Fibroblast of skin of scalp (primary cell): ENCODE data around the gene DGKZ.
A peak's percentile ranks its signal among the peaks of the same experiment; 100 is the strongest.

ENCODE experiments used
- DNase-seq: peaks from one replicate; pipeline ENCODE4 v3.0.0-alpha.2; 2013

DGKZ gene

GRCh38 chr11:46348566-46349401, 1.5 kb downstream of the DGKZ start:
- no peak for DNase-seq

DNA sequence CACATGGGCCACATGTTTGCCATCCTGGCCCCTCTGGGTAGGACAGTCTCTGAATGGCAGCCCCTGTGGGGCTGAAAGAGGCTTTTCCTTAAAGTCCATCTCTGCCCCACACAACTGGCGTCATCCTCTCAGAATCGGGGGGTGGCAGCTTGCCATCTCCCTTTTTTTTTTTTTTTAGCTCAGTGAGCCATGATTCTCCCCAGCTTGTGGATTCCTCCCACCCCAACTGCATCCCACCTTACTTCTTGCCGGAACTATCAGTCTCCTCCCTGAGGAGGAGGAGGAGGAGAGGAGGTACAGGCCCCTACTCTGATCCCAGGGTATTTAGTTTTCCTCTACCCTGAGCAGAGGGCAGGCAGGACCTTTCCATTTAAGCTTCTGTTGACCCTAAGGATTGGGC, 3.4 kb downstream of the DGKZ start:
- no peak for DNase-seq

- DNase-seq, result no peak
These were observed 3.9 kb downstream of the DGKZ start for GRCh38 chr11:46351148-46351547.

GRCh38 chr11:46351606-46352005, 4.3 kb downstream of the DGKZ start:
- no peak for DNase-seq

DNA sequence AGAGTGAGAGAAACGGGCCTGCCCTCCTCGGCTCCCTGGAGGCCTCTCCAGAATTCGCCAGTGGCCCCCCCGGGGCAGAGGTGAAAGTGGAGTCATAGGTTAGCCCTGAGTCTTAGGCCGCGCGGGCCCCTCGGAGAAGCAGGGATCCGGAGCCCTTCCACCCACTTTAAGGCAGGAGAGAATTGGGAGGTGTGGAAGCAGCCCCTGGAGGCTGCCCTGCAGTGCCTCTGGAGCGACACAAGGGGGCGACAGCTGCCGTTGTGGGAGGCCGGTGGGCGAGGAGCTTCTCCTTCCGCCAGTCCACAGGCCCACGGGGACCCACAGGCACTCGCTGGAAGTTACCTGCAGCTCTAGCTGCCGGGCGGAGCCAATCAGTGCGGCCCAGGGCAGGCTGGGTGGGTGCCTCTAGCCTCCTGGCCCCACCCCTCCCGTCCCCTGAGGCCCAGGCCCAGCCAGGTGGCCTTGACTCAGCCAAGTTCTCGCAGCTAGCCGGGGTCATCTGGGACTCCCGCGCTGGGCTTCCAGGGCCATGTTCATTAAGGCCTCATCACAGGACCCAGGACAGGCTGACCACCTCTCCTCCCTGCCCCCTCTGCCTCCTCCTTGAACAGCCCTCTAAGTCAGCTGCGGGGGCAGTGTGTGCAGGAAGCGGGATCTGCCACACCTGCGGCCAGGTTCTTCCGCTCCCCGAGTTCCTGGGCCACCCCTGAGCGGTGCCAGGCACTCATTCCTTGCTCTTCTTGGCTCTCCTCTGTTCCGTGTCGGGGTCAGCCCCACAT, 5.0 kb downstream of the DGKZ start:
- DNase-seq, result peak; percentile 38

GRCh38 chr11:46353698-46354097, 6.4 kb downstream of the DGKZ start:
- DNase-seq, result no peak

GRCh38 chr11:46356924-46357482, 9.7 kb downstream of the DGKZ start:
- DNase-seq, result peak; percentile 58

DNA sequence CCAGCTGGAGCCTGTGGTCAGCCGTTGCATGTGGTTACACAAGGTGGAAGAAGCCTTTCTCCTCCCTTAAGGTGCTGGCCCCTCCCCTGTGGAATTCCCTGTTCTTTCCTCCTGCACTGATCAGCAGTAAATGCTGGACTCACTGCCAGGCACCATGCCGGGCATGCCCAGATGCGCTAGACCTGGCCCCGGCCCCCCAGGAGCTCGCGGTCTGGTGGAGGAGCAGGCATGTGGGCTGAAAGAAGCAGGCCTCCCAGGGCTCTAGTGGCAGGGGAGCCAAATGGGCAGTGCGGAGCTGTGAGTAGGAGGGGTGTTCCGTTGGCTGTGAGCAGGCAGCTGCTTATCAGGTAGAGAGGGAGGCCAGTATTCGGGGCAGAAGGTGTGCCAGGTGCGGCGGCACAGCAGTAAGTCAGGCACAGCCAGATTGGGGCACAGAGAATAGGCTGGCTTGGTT, 10.2 kb downstream of the DGKZ start:
- no peak for DNase-seq

GRCh38 chr11:46359953-46360352, 12.7 kb downstream of the DGKZ start:
- no peak for DNase-seq

GRCh38 chr11:46360878-46361277, 13.6 kb downstream of the DGKZ start:
- no peak for DNase-seq

GRCh38 chr11:46361283-46362155, 14.3 kb downstream of the DGKZ start:
- DNase-seq, result peak; percentile 70

GRCh38 chr11:46362156-46363030, 15.1 kb downstream of the DGKZ start:
- no peak for DNase-seq

DNA sequence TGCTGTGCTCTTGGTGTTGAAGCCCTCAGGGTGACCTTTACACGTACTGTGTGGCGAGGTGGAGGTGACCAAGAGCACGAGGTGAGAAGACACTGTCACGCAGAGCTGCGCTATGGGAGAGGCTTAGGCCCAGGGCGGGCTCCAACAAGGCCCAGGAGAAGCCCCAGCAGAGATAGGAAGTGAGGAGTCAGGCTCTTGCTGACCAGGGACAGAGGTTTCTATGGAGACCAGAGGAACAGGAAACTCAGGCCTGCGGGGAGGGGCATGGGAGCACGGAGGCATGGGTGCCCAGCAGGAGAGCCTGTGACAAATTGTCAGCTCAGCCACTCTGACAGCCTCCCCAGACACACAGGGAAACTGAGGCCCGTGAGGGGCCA, 15.8 kb downstream of the DGKZ start:
- DNase-seq, result peak; percentile 47

DNA sequence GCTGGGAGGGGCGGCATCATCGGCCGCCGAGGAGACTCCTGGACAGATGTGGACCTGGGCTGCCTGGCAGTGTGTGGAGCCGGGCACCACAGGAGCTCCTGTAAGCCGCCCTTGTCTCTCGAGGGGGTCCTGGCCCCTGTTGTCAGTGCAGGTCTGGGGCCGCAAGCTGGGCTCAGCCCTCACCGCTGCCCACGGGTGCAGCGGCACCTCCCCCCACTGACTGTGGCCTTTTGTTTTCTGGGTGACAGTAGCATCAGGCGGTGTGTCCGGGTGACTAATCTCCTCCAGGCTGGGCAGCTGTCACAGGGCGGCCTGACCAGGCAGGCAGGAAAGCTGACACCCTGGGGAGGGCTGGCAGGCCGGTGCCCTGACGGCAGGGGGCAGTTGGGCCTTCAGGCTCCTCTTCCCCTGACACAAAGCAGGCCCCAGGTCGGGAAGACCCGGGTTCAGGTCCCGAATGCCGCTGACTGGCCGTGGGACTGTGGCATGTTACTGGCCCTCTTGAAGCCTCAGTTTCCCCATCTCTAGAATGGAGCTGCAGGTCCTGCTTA, 16.3 kb downstream of the DGKZ start:
- no peak for DNase-seq

DNA sequence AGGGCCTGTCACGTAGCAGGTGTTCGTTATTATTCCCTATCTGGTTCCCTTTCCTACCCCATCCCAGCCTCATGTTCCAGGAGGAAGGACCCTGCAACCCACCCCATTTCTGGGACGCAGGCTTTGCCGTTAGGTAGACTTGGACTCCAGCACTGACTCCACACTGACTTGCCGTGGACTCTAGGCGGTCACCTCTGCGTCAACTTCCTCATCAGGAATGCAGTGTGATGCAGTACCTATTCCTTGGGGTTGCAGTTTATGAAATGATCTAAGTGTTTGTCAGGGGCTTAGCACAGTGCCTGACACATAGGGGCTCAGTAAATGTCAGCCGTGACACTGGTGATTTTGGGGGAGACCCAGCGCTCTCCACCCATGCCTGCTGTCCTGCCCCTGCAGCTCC, 16.8 kb downstream of the DGKZ start:
- no peak for DNase-seq

GRCh38 chr11:46364791-46365190, 17.5 kb downstream of the DGKZ start:
- DNase-seq, result no peak

DNA sequence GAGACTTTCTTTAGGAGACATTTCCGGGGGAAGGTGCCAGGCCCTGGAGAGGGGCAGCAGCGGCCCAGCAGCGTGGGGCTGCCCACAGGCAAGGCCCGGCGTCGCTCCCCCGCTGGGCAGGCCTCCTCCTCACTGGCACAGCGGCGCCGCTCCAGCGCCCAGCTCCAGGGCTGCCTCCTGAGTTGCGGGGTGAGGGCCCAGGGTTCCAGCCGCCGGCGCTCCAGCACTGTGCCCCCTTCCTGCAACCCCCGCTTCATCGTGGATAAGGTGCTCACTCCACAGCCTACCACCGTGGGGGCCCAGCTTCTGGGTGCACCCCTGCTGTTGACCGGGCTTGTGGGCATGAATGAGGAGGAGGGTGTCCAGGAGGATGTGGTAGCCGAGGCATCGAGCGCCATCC, 19.0 kb downstream of the DGKZ start:
- DNase-seq, result no peak

- no peak for DNase-seq
These were observed 19.4 kb downstream of the DGKZ start for GRCh38 chr11:46366661-46367161.

DNA sequence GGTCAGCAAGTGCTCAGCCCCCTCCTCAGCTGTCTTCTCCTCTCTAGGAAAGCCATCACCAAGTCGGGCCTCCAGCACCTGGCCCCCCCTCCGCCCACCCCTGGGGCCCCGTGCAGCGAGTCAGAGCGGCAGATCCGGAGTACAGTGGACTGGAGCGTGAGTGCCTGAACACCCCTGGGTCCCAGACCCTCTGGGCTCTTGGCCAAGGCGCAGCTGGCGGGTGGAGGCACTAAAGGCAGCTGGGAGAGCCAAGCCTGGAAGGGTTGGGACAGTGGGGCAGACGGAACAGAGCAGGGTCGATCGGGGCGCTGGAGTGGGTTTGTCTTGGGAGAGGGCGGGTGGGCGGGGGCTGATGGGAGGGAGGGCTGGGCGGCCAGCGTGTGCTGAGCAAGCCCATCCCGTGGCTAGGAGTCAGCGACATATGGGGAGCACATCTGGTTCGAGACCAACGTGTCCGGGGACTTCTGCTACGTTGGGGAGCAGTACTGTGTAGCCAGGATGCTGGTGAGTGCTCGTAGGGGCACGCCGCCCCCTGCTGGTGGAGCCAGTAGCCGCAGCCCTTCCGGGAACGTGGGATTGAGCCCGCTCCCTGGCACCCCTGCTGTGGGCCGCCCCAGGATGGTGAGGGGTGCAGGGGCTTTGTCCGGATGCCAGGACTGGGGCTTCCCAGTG, 20.1 kb downstream of the DGKZ start:
- DNase-seq, result peak; percentile 51

DNA sequence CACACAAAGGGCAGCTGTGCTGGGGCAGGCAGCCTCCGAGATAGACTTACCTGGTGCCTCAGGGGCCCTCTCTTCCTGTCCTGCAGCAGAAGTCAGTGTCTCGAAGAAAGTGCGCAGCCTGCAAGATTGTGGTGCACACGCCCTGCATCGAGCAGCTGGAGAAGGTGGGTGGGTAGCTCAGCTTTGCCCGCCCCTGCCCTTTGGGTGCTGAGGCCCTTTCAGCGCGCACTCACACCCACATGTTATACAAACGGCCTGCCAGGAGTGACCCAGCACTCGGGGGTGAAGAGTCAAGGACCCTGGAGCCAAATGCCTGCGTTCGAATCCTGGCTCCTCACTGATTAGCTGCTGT, 20.6 kb downstream of the DGKZ start:
- no peak for DNase-seq
